ENCODE measurements around the gene MSI2.

DNA sequence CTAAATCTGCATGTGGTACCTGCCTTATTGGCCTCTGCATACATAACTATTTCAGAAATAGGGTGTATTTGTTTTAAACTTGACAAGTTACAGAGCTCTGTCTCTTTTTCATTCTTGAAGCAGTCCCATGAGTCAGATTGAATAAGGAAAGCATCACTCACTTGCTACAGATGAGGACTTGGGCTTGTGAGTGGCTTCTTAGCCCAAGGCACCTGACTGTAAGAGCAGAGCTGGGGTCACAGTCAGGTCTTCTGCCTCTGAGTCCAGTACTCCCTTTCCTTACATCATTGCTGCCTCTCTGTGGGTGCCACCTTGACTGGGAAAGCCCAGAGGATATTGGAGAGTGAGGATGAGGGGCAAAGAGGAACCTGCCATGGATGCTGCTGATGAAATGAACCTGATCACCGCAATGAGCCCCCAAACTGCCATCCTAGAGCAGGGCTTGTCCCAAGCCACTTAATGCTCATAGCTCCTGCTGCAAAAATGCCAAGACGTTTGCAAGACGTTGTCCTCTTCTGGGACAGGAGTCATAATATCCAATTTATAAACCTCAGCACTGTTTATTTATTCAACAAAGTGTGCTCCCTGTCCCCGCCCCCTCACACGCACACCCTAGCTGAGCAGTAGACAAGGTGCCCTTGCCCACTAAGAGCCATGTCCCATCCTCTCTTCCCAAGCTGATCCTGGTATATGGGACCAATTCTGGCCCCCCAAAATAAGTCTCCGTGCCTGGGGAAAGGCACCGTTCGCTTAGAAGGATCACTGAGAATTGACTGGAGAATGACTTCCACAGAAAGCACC is 414.6 kb downstream of the MSI2 start:
- TF ChIP-seq, protein P1, sequence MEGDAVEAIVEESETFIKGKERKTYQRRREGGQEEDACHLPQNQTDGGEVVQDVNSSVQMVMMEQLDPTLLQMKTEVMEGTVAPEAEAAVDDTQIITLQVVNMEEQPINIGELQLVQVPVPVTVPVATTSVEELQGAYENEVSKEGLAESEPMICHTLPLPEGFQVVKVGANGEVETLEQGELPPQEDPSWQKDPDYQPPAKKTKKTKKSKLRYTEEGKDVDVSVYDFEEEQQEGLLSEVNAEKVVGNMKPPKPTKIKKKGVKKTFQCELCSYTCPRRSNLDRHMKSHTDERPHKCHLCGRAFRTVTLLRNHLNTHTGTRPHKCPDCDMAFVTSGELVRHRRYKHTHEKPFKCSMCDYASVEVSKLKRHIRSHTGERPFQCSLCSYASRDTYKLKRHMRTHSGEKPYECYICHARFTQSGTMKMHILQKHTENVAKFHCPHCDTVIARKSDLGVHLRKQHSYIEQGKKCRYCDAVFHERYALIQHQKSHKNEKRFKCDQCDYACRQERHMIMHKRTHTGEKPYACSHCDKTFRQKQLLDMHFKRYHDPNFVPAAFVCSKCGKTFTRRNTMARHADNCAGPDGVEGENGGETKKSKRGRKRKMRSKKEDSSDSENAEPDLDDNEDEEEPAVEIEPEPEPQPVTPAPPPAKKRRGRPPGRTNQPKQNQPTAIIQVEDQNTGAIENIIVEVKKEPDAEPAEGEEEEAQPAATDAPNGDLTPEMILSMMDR (conservative IDR thresholded peaks at IDR 0.05; ENCODE audit: low read length) = no peak
- TF ChIP-seq EZH2phosphoT487 (IDR thresholded peaks at IDR 0.05; ENCODE audit: borderline replicate concordance, low read depth, low read length) = no peak
